PC-9 (cell line): ENCODE data around the gene GJB4.

ENCODE experiments used
- EZH2 ChIP-seq: fragments of 200-600 bp; sonication (generic); IDR thresholded peaks from 2 replicates; pipeline ENCODE4 v1.8.0; 2017; ENCODE audit warnings: antibody characterized with exemption, low read depth
- TF ChIP-seq, protein P1 (sequence below): fragments of 200-600 bp; sonication (generic); conservative IDR thresholded peaks from 2 replicates; pipeline ENCODE4 v1.6.1; 2017; ENCODE audit warnings: mixed run types, antibody characterized with exemption, mild to moderate bottlenecking, moderate library complexity

DNA sequence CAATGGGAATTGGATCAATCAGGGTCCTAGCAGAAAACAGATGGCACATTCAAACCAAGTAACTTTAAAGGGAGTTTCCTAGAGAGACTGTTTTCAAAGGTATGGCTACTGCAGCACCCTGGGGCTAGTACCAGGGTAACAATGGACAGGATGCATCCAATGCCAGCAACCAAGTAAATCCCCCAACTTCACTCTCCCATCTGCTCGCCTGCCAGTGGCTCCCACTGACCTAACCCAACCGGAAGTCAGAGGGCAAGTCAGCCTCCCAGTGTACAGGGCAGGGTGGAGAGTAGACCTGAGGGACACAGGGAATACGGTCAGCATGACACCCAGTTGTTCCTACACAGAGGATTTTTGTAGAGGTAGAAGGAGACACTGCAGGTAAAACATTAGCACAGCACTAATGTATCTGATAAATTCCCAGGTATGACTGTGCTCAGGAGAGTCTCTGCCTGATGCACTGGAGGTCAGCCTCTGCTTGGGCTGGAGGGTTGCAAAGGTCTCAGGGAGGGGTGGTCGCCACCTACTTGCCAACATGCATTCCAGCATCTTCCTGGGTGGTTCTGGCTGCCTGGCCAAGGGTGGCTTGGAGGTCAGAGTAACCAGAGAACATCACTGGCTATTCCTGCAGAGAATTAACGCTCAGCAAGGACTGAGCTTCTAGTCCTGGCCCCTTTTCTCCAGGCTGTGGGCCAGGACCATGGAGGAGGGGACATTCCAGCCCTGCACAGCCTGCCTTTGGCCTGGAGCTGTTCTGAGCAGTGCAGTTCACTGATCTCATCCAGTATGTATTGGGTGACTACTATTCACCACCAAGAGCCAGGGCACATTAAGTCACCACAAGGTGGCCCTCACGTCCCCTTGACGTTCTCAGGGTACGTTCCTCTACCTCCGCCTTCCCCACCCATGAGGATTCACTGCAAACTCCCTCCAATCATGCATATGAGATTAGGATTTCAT lies 28.2 kb downstream of the GJB4 start:
- TF ChIP-seq, protein P1, sequence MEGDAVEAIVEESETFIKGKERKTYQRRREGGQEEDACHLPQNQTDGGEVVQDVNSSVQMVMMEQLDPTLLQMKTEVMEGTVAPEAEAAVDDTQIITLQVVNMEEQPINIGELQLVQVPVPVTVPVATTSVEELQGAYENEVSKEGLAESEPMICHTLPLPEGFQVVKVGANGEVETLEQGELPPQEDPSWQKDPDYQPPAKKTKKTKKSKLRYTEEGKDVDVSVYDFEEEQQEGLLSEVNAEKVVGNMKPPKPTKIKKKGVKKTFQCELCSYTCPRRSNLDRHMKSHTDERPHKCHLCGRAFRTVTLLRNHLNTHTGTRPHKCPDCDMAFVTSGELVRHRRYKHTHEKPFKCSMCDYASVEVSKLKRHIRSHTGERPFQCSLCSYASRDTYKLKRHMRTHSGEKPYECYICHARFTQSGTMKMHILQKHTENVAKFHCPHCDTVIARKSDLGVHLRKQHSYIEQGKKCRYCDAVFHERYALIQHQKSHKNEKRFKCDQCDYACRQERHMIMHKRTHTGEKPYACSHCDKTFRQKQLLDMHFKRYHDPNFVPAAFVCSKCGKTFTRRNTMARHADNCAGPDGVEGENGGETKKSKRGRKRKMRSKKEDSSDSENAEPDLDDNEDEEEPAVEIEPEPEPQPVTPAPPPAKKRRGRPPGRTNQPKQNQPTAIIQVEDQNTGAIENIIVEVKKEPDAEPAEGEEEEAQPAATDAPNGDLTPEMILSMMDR: peak; percentile 17; the same call in 1 of the 2 replicates
- no peak for TF ChIP-seq EZH2
